OCI-LY3 (cell line): Measurements from ENCODE around the gene TNP2.

ENCODE experiments used
- CTCF ChIP-seq: fragments of 200-600, 300-600 bp; sonication (generic); IDR thresholded peaks from 2 replicates; pipeline ENCODE4 v1.5.1; 2014; ENCODE audit warnings: antibody characterized with exemption, low read length, low read depth
- EZH2phosphoT487 ChIP-seq: fragments of 200-600 bp; shearing (Covaris generic); IDR thresholded peaks from 2 replicates; pipeline ENCODE4 v1.6.1; 2018; ENCODE audit warnings: antibody characterized with exemption, mixed run types, low read depth

- TF ChIP-seq CTCF: no peak
- no peak for TF ChIP-seq EZH2phosphoT487
Observed at GRCh38 chr16:11301645-11302501, 32.7 kb upstream of the TNP2 start.
